ENCODE measurements around the gene MIOX. TPM values are rescaled to one million over a fixed set of nuclear protein-coding genes. Genes with fewer than 3 reads are reported as not detected.

The MIOX gene
- total RNA-seq, 2 donors from 2014 or later = not detected

DNA sequence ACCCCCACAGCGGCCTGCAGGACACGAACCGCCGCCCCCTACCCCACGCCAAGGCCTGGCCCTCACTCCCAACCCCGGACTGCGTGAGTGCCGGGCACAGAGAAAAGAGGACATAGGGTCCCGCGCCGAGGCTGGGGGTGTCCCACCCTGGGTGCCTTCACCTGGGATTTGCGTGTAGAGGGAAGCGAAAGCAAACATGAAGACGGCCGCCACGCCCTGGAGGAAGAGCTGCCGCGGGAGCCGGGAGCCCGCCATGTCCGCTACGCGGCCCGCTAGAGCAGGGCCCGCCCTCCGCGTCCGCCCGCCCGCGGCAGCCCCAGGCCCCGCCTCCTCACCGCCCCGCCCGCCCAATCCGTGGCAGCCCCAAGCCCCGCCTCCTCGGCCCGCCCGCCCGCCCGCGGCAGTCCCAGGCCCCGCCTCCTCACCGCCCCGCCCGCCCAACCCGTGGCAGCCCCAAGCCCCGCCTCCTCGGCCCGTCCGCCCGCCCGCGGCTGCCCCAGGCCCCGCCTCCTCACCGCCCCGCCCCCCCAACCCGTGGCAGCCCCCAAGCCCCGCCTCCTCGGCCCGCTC is 20.8 kb downstream of the MIOX start, which contains the start of gene LMF2:
Gene LMF2, minus strand, starts transcription at position 282 of the 570 bp plus-strand sequence. Its CDS starts 27 bp downstream, at position 255.
- H3K27ac ChIP-seq (ENCODE audit: low read depth, low read length) = peak within 1 kb of the TSS; percentile 94
- H3K4me3 ChIP-seq (ENCODE audit: low read length) = peak within 1 kb of the TSS; percentile 97
- Mint-ChIP-seq H3K4me3 (peak within 1 kb of the TSS; percentile 95), H3K4me1 (peaks cover 8% of the 10 kb centered on the region), H3K27me3 (ENCODE audit: insufficient read depth) (no peaks in the 10 kb centered on the region), H3K36me3 (ENCODE audit: low read depth) (peaks cover 5% of the 10 kb centered on the region), H3K27ac (peak within 1 kb of the TSS; percentile 97), H3K9me3 (no peaks in the 10 kb centered on the region)
- TF ChIP-seq, protein P1, sequence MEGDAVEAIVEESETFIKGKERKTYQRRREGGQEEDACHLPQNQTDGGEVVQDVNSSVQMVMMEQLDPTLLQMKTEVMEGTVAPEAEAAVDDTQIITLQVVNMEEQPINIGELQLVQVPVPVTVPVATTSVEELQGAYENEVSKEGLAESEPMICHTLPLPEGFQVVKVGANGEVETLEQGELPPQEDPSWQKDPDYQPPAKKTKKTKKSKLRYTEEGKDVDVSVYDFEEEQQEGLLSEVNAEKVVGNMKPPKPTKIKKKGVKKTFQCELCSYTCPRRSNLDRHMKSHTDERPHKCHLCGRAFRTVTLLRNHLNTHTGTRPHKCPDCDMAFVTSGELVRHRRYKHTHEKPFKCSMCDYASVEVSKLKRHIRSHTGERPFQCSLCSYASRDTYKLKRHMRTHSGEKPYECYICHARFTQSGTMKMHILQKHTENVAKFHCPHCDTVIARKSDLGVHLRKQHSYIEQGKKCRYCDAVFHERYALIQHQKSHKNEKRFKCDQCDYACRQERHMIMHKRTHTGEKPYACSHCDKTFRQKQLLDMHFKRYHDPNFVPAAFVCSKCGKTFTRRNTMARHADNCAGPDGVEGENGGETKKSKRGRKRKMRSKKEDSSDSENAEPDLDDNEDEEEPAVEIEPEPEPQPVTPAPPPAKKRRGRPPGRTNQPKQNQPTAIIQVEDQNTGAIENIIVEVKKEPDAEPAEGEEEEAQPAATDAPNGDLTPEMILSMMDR (conservative IDR thresholded peaks at IDR 0.05) = no peak
- WGBS, 2 experiments (ENCODE audit: insufficient coverage in 1 of 2, insufficient read length in 1 of 2) = 0% methylated on average over 1 to 43 of the region's 62 CpGs
- H3K9me3 ChIP-seq (ENCODE audit: control insufficient read depth, low read length) = no peaks in the 10 kb centered on the region
- peak; percentile 99 for DNase-seq
- peak within 1 kb of the TSS; percentile 81 for H3K9ac ChIP-seq (ENCODE audit: extremely low read depth, low read length, poor library complexity, severe bottlenecking)
- H3K4me1 ChIP-seq (ENCODE audit: control insufficient read depth, insufficient read depth, low read length) = peaks cover 8% of the 10 kb centered on the region
- H3K27me3 ChIP-seq (ENCODE audit: control insufficient read depth, insufficient read depth, low read length, poor library complexity, severe bottlenecking) = no peaks in the 10 kb centered on the region
- peaks cover 15% of the 10 kb centered on the region for H3K36me3 ChIP-seq (ENCODE audit: control insufficient read depth, insufficient read depth, low read length)

DNA sequence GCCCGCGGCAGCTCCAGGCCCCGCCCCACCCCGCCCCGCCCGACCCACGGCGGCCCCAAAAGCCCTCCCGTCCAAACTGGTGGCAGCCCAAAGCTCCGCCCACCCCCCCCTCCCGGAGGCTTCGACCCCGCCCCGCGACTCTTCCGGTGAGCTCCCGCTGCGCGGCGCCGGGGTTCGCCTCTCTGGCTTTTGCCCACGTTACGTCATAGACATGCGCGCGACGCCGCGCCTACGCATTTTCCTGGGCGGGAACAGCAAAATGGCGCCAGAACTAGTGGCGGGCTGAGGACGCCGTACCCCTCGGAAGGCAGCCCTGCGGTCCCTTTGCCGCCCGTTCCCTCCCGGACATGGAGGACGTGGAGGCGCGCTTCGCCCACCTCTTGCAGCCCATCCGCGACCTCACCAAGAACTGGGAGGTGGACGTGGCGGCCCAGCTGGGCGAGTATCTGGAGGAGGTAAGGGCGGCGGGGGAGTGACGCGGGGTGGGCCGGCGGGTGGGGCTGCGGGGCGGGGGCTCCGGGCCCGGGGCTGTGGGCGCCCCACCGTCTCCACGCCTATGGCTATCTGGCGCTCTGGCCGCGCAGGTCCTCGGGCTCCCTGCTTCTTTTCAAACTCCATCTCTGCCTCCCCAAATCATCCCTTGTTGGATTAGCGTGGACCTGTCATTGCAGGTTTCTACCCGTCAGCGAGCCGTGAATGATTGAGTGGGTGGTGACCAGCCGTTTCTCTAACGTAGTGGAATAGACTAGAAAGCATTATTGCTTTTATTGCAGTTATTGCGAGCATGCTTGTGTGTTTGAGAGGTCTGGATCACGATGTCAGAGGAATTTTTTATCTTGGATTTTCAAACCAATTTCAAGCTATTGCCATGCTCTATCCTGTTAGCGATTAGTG is 21.6 kb downstream of the MIOX start, which contains the start of gene NCAPH2:
Gene NCAPH2, plus strand, starts transcription at position 234 of the 894 bp plus-strand sequence. Its CDS starts 114 bp downstream, at position 348.
- TF ChIP-seq, protein P1 (conservative IDR thresholded peaks at IDR 0.05) = no peak
- H3K9me3 ChIP-seq (ENCODE audit: control insufficient read depth, low read length) = no peaks in the 10 kb centered on the region
- H3K27ac ChIP-seq (ENCODE audit: low read depth, low read length) = peak within 1 kb of the TSS; percentile 94
- Mint-ChIP-seq H3K27me3 (ENCODE audit: insufficient read depth) (no peaks in the 10 kb centered on the region), H3K4me3 (peak within 1 kb of the TSS; percentile 95), H3K36me3 (ENCODE audit: low read depth) (peaks cover 5% of the 10 kb centered on the region), H3K9me3 (no peaks in the 10 kb centered on the region), H3K27ac (peak within 1 kb of the TSS; percentile 97), H3K4me1 (peaks cover 8% of the 10 kb centered on the region)
- no peak for DNase-seq
- peaks cover 8% of the 10 kb centered on the region for H3K4me1 ChIP-seq (ENCODE audit: control insufficient read depth, insufficient read depth, low read length)
- H3K4me3 ChIP-seq (ENCODE audit: low read length) = peak within 1 kb of the TSS; percentile 97
- WGBS, 2 experiments (ENCODE audit: insufficient coverage in 1 of 2, insufficient read length in 1 of 2) = 1 to 5% methylated on average over 20 to 64 of the region's 76 CpGs
- peaks cover 20% of the 10 kb centered on the region for H3K36me3 ChIP-seq (ENCODE audit: control insufficient read depth, insufficient read depth, low read length)
- no peaks in the 10 kb centered on the region for H3K27me3 ChIP-seq (ENCODE audit: control insufficient read depth, insufficient read depth, low read length, poor library complexity, severe bottlenecking)
- H3K9ac ChIP-seq (ENCODE audit: extremely low read depth, low read length, poor library complexity, severe bottlenecking) = peak within 1 kb of the TSS; percentile 81

- Histone ChIP-seq H3K9ac (ENCODE audit: extremely low read depth, low read length, poor library complexity, severe bottlenecking) (peak overlapping the region; percentile 81), H3K4me3 (ENCODE audit: low read length) (peak overlapping the region; percentile 93), H3K9me3 (ENCODE audit: control insufficient read depth, low read length) (no peaks in the 10 kb centered on the region), H3K4me1 (ENCODE audit: control insufficient read depth, insufficient read depth, low read length) (peaks cover 8% of the 10 kb centered on the region), H3K36me3 (ENCODE audit: control insufficient read depth, insufficient read depth, low read length) (peaks cover 20% of the 10 kb centered on the region), H3K27ac (ENCODE audit: low read depth, low read length) (no peak overlapping the region), H3K27me3 (ENCODE audit: control insufficient read depth, insufficient read depth, low read length, poor library complexity, severe bottlenecking) (no peaks in the 10 kb centered on the region)
- peaks cover 8% of the 10 kb centered on the region for H3K4me1 Mint-ChIP-seq
- no peaks in the 10 kb centered on the region for H3K9me3 Mint-ChIP-seq
- H3K36me3 Mint-ChIP-seq (ENCODE audit: low read depth) = peaks cover 5% of the 10 kb centered on the region
- peak overlapping the region; percentile 56 for H3K27ac Mint-ChIP-seq
- no peaks in the 10 kb centered on the region for H3K27me3 Mint-ChIP-seq (ENCODE audit: insufficient read depth)
- H3K4me3 Mint-ChIP-seq = peak overlapping the region; percentile 79
- TF ChIP-seq, protein P1 (conservative IDR thresholded peaks at IDR 0.05) = no peak
- WGBS, 2 experiments (ENCODE audit: insufficient coverage in 1 of 2, insufficient read length in 1 of 2) = 53 to 54% methylated on average over 3 of the region's 3 CpGs
- no peak for DNase-seq
Observed at GRCh38 chr22:50508897-50509296, 22.2 kb downstream of the MIOX start.

All from endodermal cell (in vitro differentiated cells).